Measurements from ENCODE around the gene SPINK1.

- no peak for TF ChIP-seq EP300 (conservative IDR thresholded peaks at IDR 0.05; ENCODE audit: poor library complexity, severe bottlenecking)
- no peak for TF ChIP-seq CTCF (IDR thresholded peaks at IDR 0.05; ENCODE audit: poor library complexity, severe bottlenecking)
- TF ChIP-seq TAF1 (IDR thresholded peaks at IDR 0.05; ENCODE audit: low read depth): no peak
- TF ChIP-seq RAD21 (conservative IDR thresholded peaks at IDR 0.05): no peak
Observed at GRCh38 chr5:147801461-147801860, 30.0 kb downstream of the SPINK1 start.
